ENCODE results near the gene FCN3.

The FCN3 gene

DNA sequence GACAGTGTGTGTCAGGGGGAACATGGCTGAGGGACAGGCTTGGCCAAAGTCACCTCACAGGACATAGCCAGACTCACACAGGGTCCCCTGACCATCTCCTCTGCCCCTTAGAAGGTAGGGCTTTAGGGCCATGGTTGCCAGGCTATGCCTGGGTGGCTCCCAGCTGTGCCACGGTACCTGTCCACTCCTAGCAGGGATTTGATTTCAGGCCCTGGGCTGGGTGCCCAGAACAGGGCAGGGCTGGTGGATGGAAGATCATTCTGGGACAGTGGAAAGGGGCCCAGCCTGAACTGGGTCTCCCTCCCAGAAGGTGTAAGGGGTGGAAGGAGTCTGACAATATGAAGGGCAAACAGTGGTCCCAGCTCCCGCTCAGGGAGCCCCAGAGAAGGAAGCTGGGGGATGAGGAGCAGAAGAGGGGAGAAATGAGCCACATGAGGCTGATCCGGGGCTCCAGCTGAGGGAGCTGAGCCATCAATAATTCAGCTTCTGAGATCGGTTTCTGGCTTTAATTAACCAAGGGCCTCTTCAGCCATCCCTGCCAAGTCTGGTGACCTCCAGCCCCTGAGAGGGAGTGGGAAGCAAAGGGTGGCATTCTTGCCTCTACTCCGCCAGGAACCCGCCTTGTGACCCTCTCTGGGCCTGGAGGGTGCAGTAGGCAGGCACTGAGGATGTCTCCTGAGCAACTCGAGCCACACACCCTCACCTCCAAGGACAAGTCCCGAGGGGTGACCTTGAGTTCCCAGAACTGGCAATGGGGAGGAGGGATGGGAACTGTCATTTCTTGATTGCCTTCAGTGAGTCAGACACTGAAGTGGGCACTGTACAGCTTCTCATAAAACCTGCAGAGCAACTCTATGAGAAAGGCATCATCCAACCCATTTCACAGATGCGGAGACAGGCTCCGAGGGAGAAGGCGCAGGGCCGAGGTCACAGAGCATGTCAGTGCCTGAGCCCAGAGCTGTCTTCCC, 6.4 kb upstream of the FCN3 start:
- DNase-seq (ENCODE audit: low read depth in 2 of 3, low spot score in 1 of 3): no peak

DNA sequence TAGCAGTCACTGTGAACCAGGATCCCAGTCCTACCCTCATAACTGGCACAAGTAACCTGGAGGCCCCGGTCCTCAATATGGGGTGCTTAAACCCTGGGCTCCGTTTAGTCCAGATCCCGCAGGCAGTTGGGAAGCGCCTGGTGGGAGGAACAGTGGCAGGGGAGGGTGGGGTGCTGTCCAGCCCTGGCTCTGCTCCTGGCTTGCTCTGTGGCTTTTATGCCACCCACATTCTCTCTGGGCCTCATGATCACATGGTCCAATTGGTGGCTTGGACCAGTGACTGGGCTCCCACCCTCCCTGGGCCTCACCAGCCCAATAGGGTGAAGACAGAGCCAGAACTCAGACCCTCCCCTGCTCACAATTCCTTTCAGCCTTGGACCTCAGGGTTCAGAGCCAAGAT, 5.6 kb upstream of the FCN3 start:
- no peak for DNase-seq (ENCODE audit: low read depth in 2 of 3, low spot score in 1 of 3)

DNA sequence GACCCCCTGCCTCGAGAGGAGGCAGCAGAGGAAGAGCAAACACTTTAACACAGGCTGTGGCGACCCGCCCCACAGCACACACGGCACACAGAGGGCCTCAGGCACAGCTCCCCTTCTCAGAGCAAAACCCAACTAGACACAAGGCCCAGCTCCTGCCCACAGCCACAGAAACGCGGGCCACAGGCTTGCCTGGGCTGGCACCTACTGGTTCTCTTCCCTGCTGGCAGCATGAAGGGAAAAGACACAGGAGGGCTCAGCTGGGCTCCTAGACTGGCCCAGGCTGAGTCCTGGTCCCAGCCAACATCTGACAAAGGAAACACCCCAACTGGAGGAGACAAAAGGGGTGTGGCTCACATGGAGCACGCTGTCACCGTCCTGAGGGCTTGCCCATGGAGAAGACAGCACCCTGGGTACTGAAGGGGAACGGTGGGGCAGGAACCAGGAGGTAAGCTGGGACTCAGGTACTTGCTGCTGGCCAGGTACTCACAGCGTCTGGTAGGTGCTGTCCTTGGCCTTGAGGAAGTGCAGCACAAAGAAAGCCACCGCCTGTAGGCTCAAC, 5.0 kb upstream of the FCN3 start:
- no peak for DNase-seq (ENCODE audit: low read depth in 2 of 3, low spot score in 1 of 3)

DNA sequence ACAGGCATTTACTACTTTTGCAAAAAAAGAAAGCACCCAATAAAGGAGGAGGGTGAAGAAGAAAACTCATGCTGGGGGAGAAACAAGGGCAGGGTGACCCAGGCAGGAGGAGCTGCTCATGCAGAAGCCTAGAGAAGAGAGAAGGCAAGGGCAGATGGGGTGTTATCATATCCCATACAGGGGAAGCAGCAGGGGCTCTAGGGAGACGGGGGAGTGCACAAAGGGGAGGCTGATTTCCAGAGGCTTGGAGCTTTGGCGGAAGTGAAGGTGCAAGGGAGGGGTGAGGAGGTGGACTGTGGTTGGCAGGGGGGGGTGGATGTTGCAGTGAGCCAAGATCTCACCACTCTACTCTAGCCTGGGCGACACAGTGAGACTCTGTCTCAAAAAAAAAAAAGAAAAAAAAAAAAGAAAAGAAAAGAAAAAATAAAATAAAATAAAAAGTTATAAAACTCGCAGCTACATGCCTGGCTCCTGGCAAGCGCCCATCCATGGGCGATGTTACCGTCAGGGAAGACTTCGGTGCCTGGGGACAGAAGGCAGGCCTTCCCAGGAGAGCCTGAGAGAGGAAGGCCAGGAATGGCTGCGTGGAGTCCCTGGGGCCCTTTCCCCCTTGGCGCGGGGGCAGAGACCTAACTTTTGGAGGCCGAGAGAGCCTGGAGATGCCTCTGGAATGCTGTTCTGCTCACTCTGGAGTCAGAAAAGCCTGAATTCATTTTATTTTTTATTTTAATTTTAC, 3.3 kb upstream of the FCN3 start:
- DNase-seq (ENCODE audit: low read depth in 2 of 3, low spot score in 1 of 3): no peak

GRCh38 chr1:27372808-27373690, 1.6 kb downstream of the FCN3 start:
- no peak for DNase-seq (ENCODE audit: low read depth in 2 of 3, low spot score in 1 of 3)

GRCh38 chr1:27372022-27372807, 2.4 kb downstream of the FCN3 start:
- DNase-seq (ENCODE audit: low read depth in 2 of 3, low spot score in 1 of 3): no peak

- DNase-seq (ENCODE audit: low read depth in 2 of 3, low spot score in 1 of 3): no peak
Measured at GRCh38 chr1:27368869-27369582, 5.6 kb downstream of the FCN3 start.

- DNase-seq (ENCODE audit: low read depth in 2 of 3, low spot score in 1 of 3): no peak
Measured at GRCh38 chr1:27367160-27367650, 7.4 kb downstream of the FCN3 start.

GRCh38 chr1:27366411-27367159, 8.0 kb downstream of the FCN3 start, which contains the start of gene MAP3K6:
Gene MAP3K6 (minus strand): TSS chr1:27366961. CDS start chr1:27366597, 364 bp downstream.
- peak in 2 of 3 donors; percentile 56 to 61 for DNase-seq (ENCODE audit: low read depth in 2 of 3, low spot score in 1 of 3)

- peak; percentile 62 to 81 (median 73) for DNase-seq (ENCODE audit: low read depth in 2 of 3, low spot score in 1 of 3)
Measured at GRCh38 chr1:27366113-27366410, 8.6 kb downstream of the FCN3 start.

DNA sequence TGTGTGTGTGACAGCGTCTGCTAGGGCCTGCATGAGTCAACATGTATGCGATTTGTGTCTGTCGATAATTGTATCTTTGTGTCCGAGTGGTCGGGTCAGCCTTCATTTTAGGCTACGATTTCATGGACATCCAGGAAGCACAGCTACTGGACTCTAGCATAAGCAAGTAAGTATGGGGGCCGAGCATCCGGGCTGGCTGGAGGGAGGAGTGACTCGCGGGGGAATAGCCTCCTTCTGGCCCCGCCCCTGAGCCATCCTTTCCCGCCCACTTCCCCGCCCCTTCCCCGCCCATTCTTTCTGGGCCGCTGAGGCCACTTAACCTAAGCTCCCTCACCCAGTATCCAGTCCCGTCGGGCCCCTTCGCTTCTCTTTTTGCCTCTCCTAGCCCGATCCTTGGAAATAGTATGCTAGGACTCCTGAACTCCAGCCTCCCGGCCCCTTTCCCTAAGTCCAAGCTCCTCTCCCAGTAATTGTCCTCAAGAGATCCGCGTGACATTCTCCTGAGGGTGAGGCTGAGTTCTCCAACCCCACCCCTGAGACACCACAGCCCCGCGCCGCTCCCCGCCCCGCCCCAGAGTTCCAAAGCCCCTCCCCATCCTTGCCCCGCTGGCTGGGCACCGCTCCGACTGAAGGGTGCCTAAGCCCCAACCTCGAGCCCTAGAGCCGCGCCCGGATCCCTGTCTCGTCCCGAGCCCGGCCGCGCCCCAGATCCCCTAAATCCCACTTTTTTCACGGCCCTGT, 9.1 kb downstream of the FCN3 start:
- DNase-seq (ENCODE audit: low read depth in 2 of 3, low spot score in 1 of 3): peak; percentile 68 to 84 (median 76)

GRCh38 chr1:27364696-27365371, 9.8 kb downstream of the FCN3 start:
- DNase-seq (ENCODE audit: low read depth in 2 of 3, low spot score in 1 of 3): no peak

- no peak for DNase-seq (ENCODE audit: low read depth in 2 of 3, low spot score in 1 of 3)
Measured at GRCh38 chr1:27363766-27364695, 10.6 kb downstream of the FCN3 start.

- DNase-seq (ENCODE audit: low read depth in 2 of 3, low spot score in 1 of 3): no peak
Measured at GRCh38 chr1:27361553-27361952, 13.1 kb downstream of the FCN3 start.

- DNase-seq (ENCODE audit: low read depth in 2 of 3, low spot score in 1 of 3): no peak
Measured at GRCh38 chr1:27361044-27361402, 13.6 kb downstream of the FCN3 start.
